GM18508 (cell line): ENCODE results near the gene PTS.
"Not testable (repeated sequence)": the region's sequence is repeated elsewhere in the genome, so short reads cannot be mapped to it uniquely, and the experiment has no call there.

ENCODE experiments used
- ATAC-seq: cut with Tn5 transposase; IDR thresholded peaks from one replicate; pipeline ENCODE4 v1.9.1; 2021; ENCODE audit warnings: moderate number of reproducible peaks; ENCODE audit not compliant: insufficient read depth, unreplicated experiment

The PTS gene

GRCh38 chr11:112226062-112226830 lies at the start of gene PTS:
TSS of gene PTS (plus strand) at chr11:112226428. CDS start at chr11:112226444, 16 bp downstream.
- ATAC-seq, result peak; percentile 79

- no peak for ATAC-seq
Observed at GRCh38 chr11:112177589-112177988, 48.6 kb upstream of the PTS start.

GRCh38 chr11:112178428-112178827 lies 47.8 kb upstream of the PTS start:
- ATAC-seq, result no peak

GRCh38 chr11:112178936-112179335 lies 47.3 kb upstream of the PTS start:
- ATAC-seq, result no peak

- peak; percentile 60 for ATAC-seq
Observed at GRCh38 chr11:112179601-112180000, 46.6 kb upstream of the PTS start.

- ATAC-seq, result no peak
Observed at GRCh38 chr11:112182867-112183266, 43.4 kb upstream of the PTS start.

GRCh38 chr11:112185883-112186282 lies 40.3 kb upstream of the PTS start:
- ATAC-seq, result no peak

- no peak for ATAC-seq
Observed at GRCh38 chr11:112186304-112186703, 39.9 kb upstream of the PTS start.

- not testable (repeated sequence) for ATAC-seq
Observed at GRCh38 chr11:112195113-112195512, 31.1 kb upstream of the PTS start.

- ATAC-seq, result no peak
Observed at GRCh38 chr11:112195951-112196351, 30.3 kb upstream of the PTS start.

GRCh38 chr11:112196519-112197087 lies 29.6 kb upstream of the PTS start:
- no peak for ATAC-seq

GRCh38 chr11:112199101-112199500 lies 27.1 kb upstream of the PTS start:
- ATAC-seq, result not testable (repeated sequence)

- ATAC-seq, result no peak
Observed at GRCh38 chr11:112200252-112200651, 26.0 kb upstream of the PTS start.

- ATAC-seq, result no peak
Observed at GRCh38 chr11:112206071-112206470, 20.2 kb upstream of the PTS start.

GRCh38 chr11:112210890-112211289 lies 15.3 kb upstream of the PTS start:
- no peak for ATAC-seq

GRCh38 chr11:112211536-112211935 lies 14.7 kb upstream of the PTS start:
- no peak for ATAC-seq

GRCh38 chr11:112212290-112212689 lies 13.9 kb upstream of the PTS start:
- ATAC-seq, result no peak

- no peak for ATAC-seq
Observed at GRCh38 chr11:112212710-112213109, 13.5 kb upstream of the PTS start.

- ATAC-seq, result no peak
Observed at GRCh38 chr11:112213753-112214152, 12.5 kb upstream of the PTS start.

GRCh38 chr11:112215621-112216020 lies 10.6 kb upstream of the PTS start:
- no peak for ATAC-seq

- ATAC-seq, result no peak
Observed at GRCh38 chr11:112216561-112217105, 9.6 kb upstream of the PTS start.
